ENCODE measurements around the gene ZFAND2A.
"Not testable (repeated sequence)": the region's sequence is repeated elsewhere in the genome, so short reads cannot be mapped to it uniquely, and the experiment has no call there.

Gene ZFAND2A

DNA sequence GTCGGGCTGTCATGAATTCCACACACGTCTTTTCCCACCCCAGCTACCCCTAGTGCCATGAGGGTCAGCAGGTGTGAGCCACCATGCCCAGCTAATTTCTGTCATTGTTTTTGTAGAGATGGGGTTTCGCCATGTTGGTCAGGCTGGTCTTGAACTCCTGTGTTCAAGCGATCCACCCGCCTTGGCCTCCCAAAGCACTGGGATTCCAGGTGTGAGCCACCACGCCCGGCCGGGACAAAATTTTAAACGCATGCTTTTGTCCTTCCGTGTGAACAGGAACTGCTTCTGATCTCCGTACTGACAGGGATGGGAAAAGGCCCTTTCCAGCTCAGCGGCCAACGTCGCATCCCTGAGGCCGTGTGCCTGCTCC, 15.6 kb upstream of the ZFAND2A start:
- no peak for DNase-seq (ENCODE audit: low spot score)
- TF ChIP-seq, protein P1, sequence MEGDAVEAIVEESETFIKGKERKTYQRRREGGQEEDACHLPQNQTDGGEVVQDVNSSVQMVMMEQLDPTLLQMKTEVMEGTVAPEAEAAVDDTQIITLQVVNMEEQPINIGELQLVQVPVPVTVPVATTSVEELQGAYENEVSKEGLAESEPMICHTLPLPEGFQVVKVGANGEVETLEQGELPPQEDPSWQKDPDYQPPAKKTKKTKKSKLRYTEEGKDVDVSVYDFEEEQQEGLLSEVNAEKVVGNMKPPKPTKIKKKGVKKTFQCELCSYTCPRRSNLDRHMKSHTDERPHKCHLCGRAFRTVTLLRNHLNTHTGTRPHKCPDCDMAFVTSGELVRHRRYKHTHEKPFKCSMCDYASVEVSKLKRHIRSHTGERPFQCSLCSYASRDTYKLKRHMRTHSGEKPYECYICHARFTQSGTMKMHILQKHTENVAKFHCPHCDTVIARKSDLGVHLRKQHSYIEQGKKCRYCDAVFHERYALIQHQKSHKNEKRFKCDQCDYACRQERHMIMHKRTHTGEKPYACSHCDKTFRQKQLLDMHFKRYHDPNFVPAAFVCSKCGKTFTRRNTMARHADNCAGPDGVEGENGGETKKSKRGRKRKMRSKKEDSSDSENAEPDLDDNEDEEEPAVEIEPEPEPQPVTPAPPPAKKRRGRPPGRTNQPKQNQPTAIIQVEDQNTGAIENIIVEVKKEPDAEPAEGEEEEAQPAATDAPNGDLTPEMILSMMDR (IDR thresholded peaks at IDR 0.05; ENCODE audit: borderline replicate concordance, control extremely low read depth, extremely low read depth, insufficient read depth, missing control alignments) = no peak
- in situ Hi-C loops (cut with MboI; ENCODE audit: low sequenced_read_pairs, unreplicated experiment) = loop anchor here (10.0 kb wide), 1 partner anchor 181 kb away; no protein-coding TSS in a partner anchor

DNA sequence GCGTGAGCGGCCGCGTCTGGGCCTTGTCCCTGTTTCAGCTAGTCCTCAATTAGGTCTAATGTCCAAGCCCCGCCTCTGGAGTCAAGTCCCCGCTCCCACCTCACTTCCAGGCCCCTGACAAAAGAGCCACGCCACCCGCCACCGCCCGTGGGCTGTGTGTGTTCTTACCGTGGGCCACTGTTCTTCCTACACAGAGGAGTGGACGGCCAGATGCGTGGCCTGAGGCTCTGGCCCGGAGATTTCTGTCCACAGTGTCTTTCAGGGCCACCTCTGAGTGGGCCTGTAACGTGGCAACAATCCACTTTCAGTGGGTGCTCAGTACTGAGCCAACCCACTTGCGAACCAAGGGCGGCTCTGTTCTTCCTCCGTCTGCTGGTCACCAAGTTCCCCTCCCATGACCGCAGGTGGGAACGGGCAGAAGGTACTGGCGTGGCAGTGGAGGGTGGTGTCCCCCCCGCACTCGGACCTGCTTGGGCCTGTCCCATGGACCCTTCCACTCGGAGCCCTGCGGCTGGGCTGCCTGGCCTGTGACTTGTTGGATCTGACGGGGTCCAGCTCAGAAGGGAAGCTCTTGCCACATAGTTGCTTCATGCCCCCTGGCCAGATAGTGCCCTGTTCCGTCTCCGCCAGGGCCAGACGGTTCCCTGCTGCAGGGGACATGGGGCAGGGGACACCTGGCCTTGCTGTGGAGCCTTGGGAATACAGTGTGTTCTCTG, 15.0 kb upstream of the ZFAND2A start:
- TF ChIP-seq, protein P1 (IDR thresholded peaks at IDR 0.05; ENCODE audit: borderline replicate concordance, control extremely low read depth, extremely low read depth, insufficient read depth, missing control alignments) = no peak
- in situ Hi-C loops (cut with MboI; ENCODE audit: low sequenced_read_pairs, unreplicated experiment) = loop anchor here (10.0 kb wide), 1 partner anchor 180 kb away; no protein-coding TSS in a partner anchor
- no peak for DNase-seq (ENCODE audit: low spot score)

DNA sequence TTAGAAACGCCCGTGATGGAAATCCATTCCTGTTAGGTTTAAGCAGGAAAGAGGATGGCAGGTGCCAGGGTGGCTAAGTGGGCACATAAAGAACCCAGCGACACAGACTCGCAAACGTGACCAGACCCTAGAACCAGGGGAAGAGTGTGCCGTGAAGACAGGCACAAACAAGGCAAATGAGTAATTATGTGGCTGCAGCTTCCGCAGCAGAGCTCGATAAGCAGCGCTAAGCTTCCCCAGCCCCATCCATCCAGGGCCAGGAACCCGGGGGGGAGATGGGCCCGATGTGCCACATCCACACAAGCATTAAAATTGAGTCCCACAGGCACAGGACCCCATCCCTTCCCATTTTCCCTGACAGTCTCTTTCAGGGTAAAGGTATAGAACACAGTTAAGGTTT, 14.0 kb upstream of the ZFAND2A start:
- in situ Hi-C loops (cut with MboI; ENCODE audit: low sequenced_read_pairs, unreplicated experiment) = loop anchor here (10.0 kb wide), 1 partner anchor 179 kb away; no protein-coding TSS in a partner anchor
- TF ChIP-seq, protein P1 (IDR thresholded peaks at IDR 0.05; ENCODE audit: borderline replicate concordance, control extremely low read depth, extremely low read depth, insufficient read depth, missing control alignments) = no peak

DNA sequence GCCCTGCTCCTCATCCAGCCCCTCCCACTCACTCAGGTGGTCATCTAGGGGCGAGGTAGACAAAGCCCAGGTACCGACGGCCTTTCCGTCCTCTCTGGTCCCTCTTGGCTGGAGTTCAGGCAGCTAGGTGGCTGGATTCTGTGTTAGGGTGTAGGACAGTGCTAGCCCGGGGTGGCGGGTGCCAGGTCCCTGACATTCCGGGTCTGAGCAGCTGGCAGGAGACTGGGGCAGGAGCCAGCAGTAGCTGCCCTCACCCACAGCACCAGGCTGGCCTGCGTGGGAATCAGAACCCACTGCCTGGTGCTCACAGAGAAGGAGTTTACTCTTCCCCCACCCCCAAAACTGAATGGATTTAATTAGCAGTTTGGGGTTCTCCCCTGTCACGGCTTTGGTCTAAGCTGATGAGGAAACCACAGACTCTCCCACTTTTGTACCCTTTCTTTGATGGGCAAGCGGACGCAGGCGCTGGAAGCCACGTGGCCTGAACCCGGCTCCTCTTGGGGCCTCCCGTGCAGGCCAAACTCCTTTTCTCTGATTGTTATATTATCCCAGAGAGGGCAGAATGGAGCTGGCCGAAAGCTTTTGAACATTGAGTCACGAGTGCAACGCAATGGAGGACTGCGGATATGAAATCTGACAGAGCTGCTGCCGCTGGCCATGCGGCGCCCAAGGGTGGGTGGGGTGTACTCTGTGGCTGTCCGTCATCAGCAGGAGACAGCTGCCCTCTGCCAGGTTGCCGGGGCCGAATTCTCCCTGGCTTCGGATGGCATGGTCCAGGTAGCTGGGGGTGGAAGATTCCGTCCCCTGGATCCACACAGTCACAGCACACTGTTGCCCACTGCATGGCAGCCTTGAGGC, 12.9 kb upstream of the ZFAND2A start:
- in situ Hi-C loops (cut with MboI; ENCODE audit: low sequenced_read_pairs, unreplicated experiment) = loop anchor here (10.0 kb wide), 1 partner anchor 178 kb away; no protein-coding TSS in a partner anchor
- TF ChIP-seq, protein P1 (IDR thresholded peaks at IDR 0.05; ENCODE audit: borderline replicate concordance, control extremely low read depth, extremely low read depth, insufficient read depth, missing control alignments) = no peak
- no peak for DNase-seq (ENCODE audit: low spot score)

More for the DNA sequence above, 14.0 kb upstream of the ZFAND2A start:
- DNase-seq (ENCODE audit: low spot score) = no peak

DNA sequence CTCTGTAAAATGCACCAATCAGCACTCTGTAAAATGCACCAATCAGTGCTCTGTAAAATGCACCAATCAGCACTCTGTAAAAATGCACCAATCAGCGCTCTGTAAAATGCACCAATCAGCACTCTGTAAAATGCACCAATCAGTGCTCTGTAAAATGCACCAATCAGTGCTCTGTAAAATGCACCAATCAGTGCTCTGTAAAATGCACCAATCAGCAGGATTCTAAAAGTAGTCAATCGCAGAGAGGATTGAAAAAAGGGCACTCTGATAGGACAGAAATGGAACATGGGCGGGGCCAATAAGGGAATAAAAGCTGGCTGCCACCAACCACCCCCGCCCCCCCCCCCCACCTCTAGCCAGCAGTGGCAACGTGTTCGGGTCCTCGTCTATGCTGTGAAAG, 11.5 kb upstream of the ZFAND2A start:
- in situ Hi-C loops (cut with MboI; ENCODE audit: low sequenced_read_pairs, unreplicated experiment) = loop anchor here (10.0 kb wide), 1 partner anchor 177 kb away; no protein-coding TSS in a partner anchor
- not testable (repeated sequence) for DNase-seq (ENCODE audit: low spot score)

DNA sequence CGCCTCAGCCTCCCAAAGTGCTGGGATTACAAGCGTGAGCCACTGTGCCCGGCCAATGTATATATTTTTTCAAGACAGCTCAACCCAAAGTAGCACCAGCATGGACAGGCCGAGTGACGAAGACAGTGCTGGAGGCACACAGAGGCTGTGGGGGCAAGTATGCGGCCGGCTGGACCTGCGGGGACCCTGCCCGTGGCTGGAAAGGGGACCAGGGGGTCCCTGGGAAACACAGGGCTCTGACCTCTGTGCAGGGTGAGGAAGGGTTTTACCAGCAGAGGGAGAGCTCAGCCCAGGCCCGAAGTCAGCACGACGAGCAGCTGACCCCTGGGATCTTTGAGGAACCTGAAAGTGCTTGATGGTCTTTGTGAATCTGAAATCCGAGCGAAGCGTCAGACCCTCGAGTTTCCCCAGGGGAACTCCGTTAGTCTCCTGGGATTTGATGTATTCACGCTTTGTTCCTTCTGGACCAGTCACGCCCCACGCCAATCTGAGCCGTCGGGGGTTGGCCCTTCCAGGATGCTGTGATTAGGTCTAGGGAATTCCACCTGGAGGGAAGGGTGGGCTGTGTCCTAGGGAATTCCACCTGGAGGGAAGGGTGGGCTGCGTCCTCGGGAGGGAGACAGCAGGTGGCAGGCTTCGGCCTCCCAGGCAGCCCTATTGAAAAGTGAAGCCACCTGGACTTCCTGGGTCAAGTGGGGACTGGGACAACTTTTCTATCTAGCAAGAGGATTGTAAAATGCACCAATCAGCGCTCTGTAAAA, 10.9 kb upstream of the ZFAND2A start:
- in situ Hi-C loops (cut with MboI; ENCODE audit: low sequenced_read_pairs, unreplicated experiment) = loop anchor here (10.0 kb wide), 1 partner anchor 176 kb away; no protein-coding TSS in a partner anchor
- no peak for DNase-seq (ENCODE audit: low spot score)
- TF ChIP-seq, protein P1 (IDR thresholded peaks at IDR 0.05; ENCODE audit: borderline replicate concordance, control extremely low read depth, extremely low read depth, insufficient read depth, missing control alignments) = no peak
